HG03196 (cell line): ENCODE results near the gene MMADHC.

Experiments used
- ATAC-seq: cut with Tn5 transposase; IDR thresholded peaks from one replicate; pipeline ENCODE4 v1.9.1; 2021; ENCODE audit not compliant: unreplicated experiment

MMADHC gene

DNA sequence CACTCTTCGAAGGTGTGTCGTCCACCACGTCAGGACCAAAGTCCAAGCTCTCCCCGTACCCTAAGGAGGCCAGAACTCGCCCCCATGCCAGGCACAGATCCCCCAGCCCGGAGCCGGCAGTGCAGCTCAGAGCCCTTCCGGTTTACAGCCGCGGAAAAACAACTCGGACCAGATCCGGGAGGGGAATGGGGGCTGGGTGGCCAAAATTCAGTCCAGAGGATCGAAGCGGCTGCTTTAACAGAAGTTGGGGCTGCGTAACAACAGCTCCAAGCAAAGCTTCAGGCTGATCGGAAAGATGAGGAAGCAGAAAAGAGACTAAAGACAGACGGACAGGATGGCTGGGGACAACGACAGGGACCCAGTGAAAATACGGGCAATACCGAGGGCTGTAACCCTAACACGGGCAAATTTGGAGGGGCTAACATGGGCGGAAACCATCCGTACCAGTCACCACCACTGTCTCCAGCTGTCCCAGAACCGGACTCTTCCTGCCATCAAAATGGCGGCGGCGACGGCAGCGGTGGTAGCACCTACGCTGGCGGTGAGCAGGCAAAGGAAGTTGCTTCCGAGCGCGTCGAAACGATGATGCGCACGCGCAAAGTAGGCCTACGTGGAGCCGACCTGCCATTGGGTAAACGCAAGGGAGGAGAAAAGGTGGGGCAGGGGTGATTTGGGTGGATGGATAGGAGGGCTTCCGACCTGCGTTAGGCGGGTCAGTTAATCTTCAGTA, at the start of gene MMADHC:
TSS of gene MMADHC (minus strand) at position 556 of the 730 bp plus-strand sequence. CDS start 678 bp downstream, outside the sequence.
- peak; percentile 98 for ATAC-seq

DNA sequence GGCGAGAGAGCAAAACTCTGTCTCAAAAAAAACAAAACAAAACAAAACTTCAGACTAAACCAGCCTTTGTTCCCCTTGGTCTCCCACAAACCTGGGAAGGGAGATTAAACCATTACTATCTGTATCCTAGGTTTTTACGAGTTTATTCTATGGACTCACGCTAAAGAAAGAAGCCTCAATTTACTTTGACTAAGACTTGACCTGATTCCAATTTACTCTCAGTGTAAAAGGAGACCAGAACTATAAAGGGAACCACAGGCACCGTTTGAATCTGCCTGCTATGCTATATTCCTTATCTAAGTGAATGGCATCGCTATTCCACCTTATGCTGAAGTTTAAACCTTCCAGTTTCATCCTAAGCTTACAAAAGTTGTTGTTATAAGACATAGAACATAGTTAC, 46.5 kb upstream of the MMADHC start:
- no peak for ATAC-seq

DNA sequence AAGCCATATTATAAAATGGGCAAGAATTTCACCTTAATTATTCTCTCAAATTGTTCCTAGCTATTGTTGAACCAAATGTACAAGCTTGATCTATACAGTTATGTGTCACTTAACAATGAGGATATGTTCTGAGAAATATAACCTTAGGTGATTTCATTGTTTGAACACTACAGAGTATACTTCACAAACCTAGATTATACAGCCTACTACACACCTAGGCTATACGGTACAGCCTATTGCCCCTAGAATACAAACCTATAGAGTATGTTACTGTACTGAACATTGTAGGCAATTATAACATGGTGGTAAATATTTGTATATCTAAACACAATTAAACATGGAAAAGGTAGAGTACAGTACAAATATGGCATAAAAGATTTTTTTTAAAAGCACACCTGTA, 42.9 kb upstream of the MMADHC start:
- ATAC-seq: no peak

DNA sequence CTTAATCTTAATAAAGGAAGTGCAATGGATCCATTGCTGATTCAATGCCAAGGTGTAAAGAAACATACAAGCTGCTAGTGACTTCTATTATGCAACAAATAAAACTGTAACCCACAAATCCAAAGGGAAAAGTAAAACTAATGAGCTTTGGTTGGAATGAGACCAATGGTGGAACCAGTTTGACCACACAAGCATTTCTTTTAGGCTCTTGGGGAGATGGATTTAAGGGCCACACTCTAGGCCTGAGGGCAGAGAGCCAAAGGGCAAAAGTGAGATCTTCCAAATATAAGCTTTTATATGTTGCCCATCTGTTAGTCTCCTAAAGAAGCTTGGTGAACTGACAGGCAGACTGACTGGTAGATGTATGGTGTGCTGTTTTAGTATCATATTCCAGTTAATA, 41.5 kb upstream of the MMADHC start:
- ATAC-seq: no peak

DNA sequence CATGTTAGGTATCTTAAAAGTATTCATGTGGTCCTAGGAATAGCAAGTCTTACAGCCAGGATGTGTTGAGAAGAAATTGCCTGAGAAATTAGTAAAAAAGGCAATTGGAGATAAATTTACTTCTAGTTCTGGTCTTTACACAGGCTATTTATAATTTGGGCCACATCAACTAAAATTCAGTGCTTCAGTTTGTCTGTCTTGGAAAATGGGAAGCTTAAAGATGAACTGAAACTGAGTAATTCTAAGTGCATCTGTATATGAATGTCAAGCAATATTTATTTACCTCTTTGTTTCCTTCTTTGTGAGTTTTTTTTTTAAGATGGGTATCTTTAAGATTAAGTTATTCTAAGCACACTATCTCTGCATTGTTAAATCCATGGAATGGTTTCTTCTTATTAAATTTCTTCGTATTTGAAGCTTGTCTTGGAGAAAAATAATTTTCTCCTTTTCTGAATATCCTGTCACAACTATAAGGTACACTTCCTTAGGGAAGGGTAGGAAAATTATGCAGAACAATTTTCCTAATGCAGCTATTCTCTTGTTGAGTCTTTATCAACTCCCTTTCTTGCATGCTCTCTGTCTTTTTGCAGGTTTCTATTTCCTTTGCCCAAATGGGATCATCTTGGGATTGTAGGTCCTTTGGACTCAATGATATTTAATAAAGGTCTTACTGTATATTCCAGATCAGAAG, 39.7 kb upstream of the MMADHC start:
- no peak for ATAC-seq

DNA sequence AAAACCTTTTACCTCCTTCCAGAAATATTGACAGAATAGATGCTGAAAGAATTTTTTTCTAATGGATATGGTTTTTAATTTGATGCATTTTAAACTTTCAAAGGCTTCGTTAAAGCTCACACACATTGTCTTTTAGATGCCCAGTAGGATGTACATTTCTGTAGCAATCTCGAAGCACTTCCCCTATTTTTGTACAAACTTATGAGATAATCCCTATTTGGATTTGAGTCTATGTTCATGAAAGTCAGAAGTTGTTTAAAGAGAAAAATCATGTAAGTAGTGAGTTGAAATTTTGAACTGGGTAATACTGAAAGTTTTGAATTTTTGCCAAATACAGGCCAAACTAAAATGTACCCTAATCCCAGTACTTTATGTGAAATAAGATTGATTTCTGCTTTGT, 38.1 kb upstream of the MMADHC start:
- ATAC-seq: no peak

DNA sequence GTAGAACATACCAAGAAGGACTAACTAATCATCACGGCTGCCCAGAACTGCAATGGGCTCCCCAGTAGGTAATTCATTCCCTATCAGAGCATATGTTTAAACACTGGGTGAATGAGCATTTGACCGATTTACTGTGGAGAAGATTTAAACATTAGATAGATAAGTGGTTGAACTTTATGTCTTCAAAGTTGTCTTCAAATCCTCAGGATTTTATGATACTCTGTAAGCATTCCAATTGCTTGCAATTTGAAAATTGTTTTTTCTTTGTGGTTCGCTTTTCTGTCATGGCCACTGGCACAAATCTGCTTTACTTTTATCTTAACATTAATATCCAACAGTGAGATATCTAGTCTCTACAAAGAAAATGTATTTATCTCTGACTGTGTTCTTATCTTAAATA, 37.7 kb upstream of the MMADHC start:
- no peak for ATAC-seq

DNA sequence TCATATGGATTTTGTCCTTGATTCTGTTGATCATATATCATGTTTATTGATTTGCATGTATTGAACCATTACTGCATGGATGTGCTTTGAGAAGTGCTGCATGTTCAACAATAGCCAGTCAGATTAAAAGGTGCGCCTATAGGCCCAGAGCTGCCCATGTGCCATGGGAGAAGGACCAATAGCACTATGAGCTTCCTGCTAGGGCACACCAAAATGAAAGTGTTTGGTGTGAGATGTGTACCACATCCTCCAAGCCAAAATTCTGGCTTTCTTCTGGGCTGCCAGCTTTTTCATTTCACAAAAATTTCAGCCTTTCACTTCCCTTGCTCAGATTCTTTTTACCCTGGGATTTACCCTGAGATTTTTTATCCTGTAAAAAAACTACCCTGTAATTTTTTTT, 34.8 kb upstream of the MMADHC start:
- ATAC-seq: no peak

DNA sequence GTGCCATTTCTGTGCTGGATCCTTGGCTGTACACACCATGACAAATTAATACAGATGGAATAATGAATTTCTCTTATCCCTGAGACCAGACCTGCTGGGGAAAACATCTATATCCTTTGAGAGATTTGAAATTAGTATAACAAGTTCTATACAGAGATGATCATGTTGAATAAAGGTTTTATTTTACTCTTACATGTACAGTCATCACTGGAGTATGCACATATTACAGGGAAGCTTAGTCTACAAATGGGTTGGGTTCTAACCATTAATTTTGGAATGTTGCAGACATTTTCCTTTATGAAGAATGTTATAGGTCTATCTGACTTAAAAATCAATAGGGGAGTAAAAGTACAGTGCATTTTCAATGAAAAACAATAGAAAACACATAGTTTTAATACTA, 29.9 kb upstream of the MMADHC start:
- ATAC-seq: no peak

DNA sequence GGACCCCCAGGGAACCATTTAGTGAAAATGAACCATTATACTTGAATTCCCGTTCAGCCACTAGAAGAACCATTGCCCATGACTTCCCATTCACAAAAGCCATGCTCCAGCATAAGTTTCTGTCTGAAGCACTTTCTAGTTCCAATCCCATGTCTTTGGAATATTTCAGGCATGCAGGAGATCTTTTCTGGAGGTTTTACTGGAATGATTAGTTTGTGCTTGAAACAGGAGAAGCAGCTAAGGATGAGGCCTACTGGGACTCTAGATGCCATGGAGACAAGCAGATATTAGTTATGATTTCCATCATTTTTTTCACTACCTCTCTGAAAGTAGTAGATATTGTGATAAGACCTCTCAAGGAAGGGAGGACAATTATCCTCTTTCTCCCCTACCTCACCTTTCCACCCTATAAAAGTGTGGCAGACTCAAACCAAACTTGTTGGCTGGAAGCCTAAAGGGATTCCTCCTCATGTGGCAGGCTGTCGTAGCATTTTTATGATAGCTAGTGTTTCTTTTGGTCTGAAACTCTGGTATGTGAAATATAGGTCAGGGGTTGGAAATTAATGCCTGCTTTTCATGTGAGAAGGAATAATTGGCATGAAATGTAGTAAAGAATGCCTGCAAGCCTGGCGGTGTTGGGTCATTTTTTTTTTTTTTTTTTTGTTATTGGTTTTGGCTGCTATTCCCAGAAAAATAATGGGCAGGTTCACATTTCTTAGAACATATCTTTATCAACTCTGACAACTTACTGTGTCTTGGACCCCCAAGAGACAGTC, 29.3 kb upstream of the MMADHC start:
- ATAC-seq: no peak

DNA sequence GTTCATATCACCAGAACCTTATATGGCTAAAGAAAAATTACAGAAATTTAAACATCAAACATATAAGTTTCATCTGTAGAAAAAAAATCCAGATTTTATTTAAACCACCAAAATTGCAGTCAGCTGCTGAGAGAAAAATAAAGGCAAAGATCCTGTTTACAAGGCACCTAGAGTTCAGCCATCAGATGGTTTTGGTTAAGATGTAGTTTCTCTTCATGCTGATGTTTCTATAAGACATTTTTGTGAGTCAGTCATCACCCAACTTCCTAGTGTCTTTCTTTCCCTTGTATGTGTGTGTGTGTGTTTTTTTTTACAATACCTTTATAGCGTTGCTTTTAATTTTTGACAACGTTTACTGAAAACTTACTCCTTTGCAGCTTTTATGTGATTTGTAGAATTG, 26.1 kb upstream of the MMADHC start:
- no peak for ATAC-seq

DNA sequence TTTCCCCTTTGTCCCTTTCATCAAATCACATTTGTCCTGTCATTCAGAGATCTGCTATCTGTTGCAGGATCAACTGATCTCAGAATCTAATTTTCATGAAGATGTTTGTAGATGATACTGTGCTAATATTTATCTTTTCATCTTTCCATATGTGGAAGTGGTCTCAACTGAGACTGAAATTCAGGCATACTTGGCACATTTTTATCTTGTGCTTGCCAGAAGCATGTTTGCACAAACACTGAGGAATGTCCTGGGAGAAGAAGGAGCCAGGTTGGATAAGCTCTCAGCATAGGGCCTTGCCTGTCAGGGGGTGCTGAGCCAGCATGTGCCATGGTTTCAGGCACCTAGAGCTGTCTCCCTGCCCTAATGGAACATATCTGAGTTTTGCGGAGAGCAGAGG, 24.5 kb upstream of the MMADHC start:
- no peak for ATAC-seq

DNA sequence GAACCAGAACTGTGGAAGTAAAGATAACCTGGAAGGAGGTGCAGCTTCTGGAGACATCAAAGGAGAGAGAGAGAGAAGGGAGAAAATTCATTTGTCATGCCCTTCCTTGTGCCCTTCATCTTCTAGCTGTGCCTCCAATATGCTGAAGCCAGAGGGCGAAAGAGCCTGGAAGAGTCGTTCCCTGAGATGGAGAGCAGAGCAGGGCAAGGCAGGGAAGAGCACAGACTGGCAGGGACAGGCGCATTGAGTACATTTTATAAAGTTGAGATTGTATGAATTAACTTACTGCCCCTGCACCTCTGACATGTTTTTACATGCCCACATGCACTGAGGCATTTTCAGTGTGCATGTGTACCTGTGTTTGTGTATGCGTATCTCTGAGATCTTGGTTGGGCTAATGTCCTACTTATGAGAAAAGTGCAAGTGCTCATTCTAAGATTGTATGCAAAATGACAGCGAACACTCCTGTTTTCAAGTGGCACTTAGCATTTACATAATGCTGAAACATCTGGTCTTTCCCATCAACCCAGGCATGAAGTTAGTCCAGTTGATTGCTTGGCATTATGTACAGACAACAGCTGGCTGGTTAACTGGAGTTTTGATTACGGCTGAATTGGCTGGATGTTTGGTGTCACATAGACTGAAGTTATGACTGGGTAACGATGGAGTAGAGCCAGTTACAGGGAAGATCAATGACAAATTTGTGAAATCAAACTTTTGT, 23.7 kb upstream of the MMADHC start:
- ATAC-seq: no peak

DNA sequence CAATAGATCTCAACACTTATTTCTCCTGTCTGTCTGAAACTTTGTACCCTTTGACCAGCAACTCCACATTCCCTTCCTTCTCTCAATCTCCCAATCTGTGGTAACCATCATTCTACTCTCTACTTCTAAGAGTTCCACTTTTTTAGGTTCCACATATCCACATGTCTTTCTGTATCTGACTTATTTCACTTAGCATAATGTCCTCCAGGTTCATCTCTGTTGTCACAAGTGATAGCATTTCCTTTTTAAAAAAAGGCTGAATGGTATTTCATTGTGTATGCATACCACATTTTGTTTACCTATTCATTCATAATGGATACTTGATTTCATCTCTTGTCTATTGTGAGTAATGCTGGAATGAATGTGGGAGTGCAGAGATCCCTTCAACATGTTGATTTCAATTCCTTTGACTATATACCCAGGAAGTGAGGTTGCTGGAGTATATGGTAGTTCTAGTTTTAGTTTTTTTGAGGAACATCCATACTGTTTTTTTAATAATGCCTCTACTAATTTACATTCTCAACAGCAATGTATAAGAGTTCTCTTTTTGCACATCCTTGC, 18.8 kb upstream of the MMADHC start:
- no peak for ATAC-seq

DNA sequence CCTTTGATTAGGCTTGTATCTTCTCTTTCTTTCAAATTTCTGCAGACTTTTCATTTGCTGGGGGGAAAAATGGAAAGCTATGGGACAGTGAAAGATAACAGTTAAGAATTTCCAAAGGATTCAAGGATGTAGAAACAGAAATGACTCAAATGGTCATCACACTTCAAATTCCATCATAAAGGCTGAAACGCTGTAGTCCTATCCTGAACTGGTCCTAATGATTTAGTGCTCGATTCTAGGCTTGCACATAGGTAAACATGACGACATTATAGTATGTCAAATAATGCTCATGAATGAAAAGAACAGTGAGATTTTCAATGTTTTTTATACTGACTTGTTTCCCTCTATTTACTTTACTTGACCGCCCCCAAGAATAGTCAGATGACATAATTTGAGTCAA, 15.7 kb upstream of the MMADHC start:
- ATAC-seq: no peak

DNA sequence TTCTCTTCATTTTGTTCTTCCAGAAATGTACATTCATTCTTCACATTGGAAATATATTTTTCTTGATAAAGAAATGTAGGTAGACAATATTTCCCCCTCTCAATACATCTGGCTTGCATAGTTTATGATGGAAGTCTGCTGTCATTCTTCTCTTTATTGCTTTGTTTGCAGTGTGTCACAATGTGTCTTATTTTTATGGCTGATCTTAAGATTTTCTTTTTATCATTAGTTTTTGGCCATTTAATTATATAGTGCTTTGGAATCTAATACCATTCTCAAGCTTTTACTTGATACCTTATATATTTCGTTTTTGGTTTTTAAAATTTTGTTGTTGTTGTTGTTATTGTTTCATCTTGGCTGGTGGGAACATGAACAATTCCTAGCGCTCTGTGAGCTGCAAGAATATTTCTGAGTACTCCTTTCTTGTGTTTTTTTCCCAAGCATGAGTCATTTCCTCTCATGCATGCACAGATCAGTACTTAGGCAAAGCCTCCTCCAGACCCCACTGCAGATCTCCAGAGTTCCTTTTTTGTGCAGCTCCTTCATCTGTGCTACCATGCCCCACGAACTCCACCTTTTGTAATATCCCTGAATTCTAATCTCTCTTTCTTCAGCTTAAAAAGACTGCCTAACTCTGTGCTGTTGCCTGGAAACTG, 13.7 kb upstream of the MMADHC start:
- no peak for ATAC-seq

DNA sequence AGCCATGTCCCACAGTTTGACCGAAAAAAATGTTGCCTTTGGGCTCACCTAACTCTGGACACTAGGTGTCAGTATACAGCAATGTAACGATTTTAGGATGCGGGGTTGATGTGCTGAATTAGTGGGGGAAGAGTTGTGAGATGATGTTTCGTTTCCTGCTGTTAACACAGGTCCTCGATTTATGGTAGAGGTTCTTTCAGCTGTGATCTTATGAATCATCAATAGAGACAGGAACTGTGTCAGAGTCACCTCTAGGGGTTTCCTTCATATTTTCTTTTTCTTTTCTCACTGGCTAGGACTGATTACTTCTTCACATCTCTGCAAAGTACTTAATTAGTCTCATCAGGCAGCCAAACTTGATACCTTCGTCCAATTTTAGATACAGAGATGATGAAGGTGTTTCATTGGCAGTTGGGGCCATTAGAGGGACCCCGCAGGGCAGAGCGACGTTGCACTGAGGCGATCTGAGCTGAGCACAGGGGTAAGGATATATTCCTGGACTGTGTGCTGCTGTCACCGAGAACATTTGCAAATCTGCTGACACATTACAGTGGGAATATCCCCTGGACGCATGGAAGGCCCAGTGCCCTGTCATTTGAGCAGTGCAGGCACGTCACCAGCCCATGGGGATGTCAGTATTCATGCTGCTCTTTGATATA, 10.2 kb upstream of the MMADHC start:
- peak; percentile 99 for ATAC-seq

DNA sequence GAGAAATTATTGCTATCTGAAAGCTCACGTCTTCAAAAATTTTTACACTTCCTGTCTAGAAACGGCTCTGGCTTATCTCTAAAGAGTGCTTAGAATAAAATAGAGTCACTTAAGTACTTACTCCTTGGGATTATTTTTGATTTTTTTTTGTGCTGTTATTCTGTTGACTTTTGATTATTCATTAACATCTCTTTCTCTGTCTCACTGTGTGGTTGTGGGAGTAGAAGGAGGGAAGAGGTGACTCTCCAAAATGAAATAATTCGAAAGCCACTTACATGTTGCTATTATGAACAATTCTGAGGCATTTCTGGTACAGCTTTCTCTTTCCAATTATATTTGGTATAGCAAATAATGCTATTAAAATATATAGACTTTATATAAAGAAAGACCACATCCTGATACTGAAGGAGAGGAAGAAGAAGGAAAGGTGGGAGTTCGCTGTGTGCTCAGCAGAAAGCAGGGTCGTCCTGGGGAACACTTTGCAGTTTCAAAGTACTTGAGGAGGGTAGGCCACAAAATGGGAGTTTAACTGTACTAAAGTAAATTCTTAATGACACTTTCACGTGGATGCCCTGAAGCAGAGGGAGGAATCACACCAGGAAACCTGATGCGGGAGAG, 9.6 kb upstream of the MMADHC start:
- no peak for ATAC-seq

DNA sequence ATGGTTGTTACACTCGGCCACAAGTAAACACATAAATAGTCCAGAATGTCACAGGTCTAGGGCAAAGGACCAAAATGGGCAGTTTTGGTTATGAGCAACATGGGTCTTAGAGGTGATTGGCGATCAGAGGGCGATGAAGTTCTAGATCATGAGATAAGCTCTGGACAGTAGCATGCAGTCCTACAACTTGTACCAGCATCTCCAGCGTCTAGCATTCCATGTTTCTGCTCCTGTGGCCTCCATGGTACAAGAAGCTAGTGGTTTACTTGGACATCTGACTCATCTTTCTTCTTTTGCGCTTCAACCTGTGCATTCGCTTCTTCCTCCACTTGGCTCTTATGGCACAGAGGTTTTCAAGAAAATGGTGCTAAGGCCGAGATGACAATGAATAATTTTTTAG, 8.9 kb upstream of the MMADHC start:
- no peak for ATAC-seq
